Peyer's patch (tissue), 4 donors: ENCODE results near the gene BICRA.

Experiments
- CTCF ChIP-seq, 6 experiments: fragments of 450-650 bp in 4 of 6; fragments of 200-600 bp in 2 of 6; sonication (generic) in 1 of 6; IDR thresholded peaks; one replicate each; pipeline ENCODE4 v1.5.1; 2017 to 2019; ENCODE audit warnings: antibody characterized with exemption in 6 of 6, mild to moderate bottlenecking in 3 of 6, moderate library complexity in 1 of 6
- POLR2A ChIP-seq, 2 donors: fragments of 450-650 bp; IDR thresholded peaks; one replicate each; pipeline ENCODE4 v1.5.1; 2017; ENCODE audit warnings: antibody characterized with exemption in 2 of 2, mild to moderate bottlenecking in 2 of 2, moderate library complexity in 2 of 2

- TF ChIP-seq POLR2A (IDR thresholded peaks at IDR 0.05) (no peak), CTCF (IDR thresholded peaks at IDR 0.05) (no peak)
Observed at GRCh38 chr19:47633996-47634395, 25.1 kb downstream of the BICRA start.
